HFFc6 (cell line): Measurements from ENCODE around the gene MRS2. TPM values are rescaled to one million over a fixed set of nuclear protein-coding genes. Genes with fewer than 3 reads are reported as not detected.
"Not testable (repeated sequence)": the region's sequence is repeated elsewhere in the genome, so short reads cannot be mapped to it uniquely, and the experiment has no call there.

ENCODE experiments used
- DNase-seq: peaks from one replicate; pipeline ENCODE4 v3.0.0-alpha.2; 2018
- H3K27ac Mint-ChIP-seq: 2 replicates; pipeline ENCODE4 v1.8.0; 2020; ENCODE audit warnings: mild to moderate bottlenecking, mixed read lengths
- H3K27me3 Mint-ChIP-seq: 2 replicates; pipeline ENCODE4 v1.8.0; 2021; ENCODE audit warnings: mild to moderate bottlenecking, moderate library complexity, mixed read lengths; ENCODE audit not compliant: insufficient read depth
- H3K36me3 Mint-ChIP-seq: 2 replicates; pipeline ENCODE4 v1.8.0; 2021; ENCODE audit warnings: low read depth, mixed read lengths
- H3K4me1 Mint-ChIP-seq: 2 replicates; pipeline ENCODE4 v1.8.0; 2020; ENCODE audit warnings: low read depth, mixed read lengths
- H3K4me3 Mint-ChIP-seq: 2 replicates; pipeline ENCODE4 v1.8.0; 2020; ENCODE audit warnings: mild to moderate bottlenecking, moderate library complexity, mixed read lengths
- H3K9me3 Mint-ChIP-seq: 2 replicates; pipeline ENCODE4 v1.8.0; 2020; ENCODE audit warnings: mild to moderate bottlenecking, mixed read lengths
- CTCF ChIP-seq: fragments of 200-600 bp; sonication (generic); IDR thresholded peaks from 2 replicates; pipeline ENCODE4 v1.5.0; 2021; ENCODE audit warnings: antibody characterized with exemption, mild to moderate bottlenecking
- total RNA-seq, 6 experiments: library from RNA; stranded (reverse); fragmentation: NEBNext Ultra II Directional; extraction: Animal tissue kit (Norgen Biotek cat#: 25700); gene quantifications; 2 replicates in 1 of 6; 3 replicates in 5 of 6; pipeline ENCODE4 v1.2.3, GENCODE V29; 2021

The MRS2 gene
- total RNA-seq, 6 experiments from 2014 or later: 14.7 to 21.1 (median 16.9) TPM

- Mint-ChIP-seq H3K4me1 (peaks cover 15% of the 10 kb centered on the region), H3K9me3 (no peaks in the 10 kb centered on the region), H3K36me3 (peaks cover 6% of the 10 kb centered on the region; the same call in 1 of the 2 replicates), H3K4me3 (no peak overlapping the region), H3K27me3 (no peaks in the 10 kb centered on the region), H3K27ac (no peak overlapping the region)
- no peak for TF ChIP-seq CTCF
- DNase-seq: no peak
Measured at GRCh38 chr6:24408719-24409410, 6.1 kb downstream of the MRS2 start.

GRCh38 chr6:24410622-24411021 is 7.9 kb downstream of the MRS2 start:
- Mint-ChIP-seq H3K27me3 (no peaks in the 10 kb centered on the region), H3K4me1 (no peaks in the 10 kb centered on the region), H3K4me3 (no peak overlapping the region), H3K36me3 (peaks cover 6% of the 10 kb centered on the region; the same call in 1 of the 2 replicates), H3K9me3 (no peaks in the 10 kb centered on the region), H3K27ac (no peak overlapping the region)
- no peak for TF ChIP-seq CTCF
- DNase-seq: no peak

- no peak overlapping the region for H3K27ac Mint-ChIP-seq
- peaks cover 6% of the 10 kb centered on the region; the same call in 1 of the 2 replicates for H3K36me3 Mint-ChIP-seq
- DNase-seq: no peak
- no peaks in the 10 kb centered on the region for H3K9me3 Mint-ChIP-seq
- H3K4me1 Mint-ChIP-seq: no peaks in the 10 kb centered on the region
- TF ChIP-seq CTCF: no peak
- no peaks in the 10 kb centered on the region for H3K27me3 Mint-ChIP-seq
- H3K4me3 Mint-ChIP-seq: no peak overlapping the region
Measured at GRCh38 chr6:24412294-24412693, 9.6 kb downstream of the MRS2 start.

GRCh38 chr6:24414531-24414930 is 11.8 kb downstream of the MRS2 start:
- H3K36me3 Mint-ChIP-seq: peaks cover 11% of the 10 kb centered on the region
- not testable (repeated sequence) for H3K4me1 Mint-ChIP-seq, H3K27ac Mint-ChIP-seq, H3K27me3 Mint-ChIP-seq, H3K4me3 Mint-ChIP-seq, H3K9me3 Mint-ChIP-seq, DNase-seq

- no peak for TF ChIP-seq CTCF
- no peaks in the 10 kb centered on the region for H3K9me3 Mint-ChIP-seq
- H3K4me1 Mint-ChIP-seq: no peaks in the 10 kb centered on the region
- H3K27me3 Mint-ChIP-seq: no peaks in the 10 kb centered on the region; the same call in 1 of the 2 replicates
- no peak for DNase-seq
- no peak overlapping the region for H3K4me3 Mint-ChIP-seq
- no peak overlapping the region for H3K27ac Mint-ChIP-seq
- H3K36me3 Mint-ChIP-seq: peaks cover 21% of the 10 kb centered on the region
Measured at GRCh38 chr6:24415753-24416152, 13.0 kb downstream of the MRS2 start.

- DNase-seq: no peak
- Mint-ChIP-seq H3K9me3 (no peaks in the 10 kb centered on the region), H3K4me1 (no peaks in the 10 kb centered on the region; the same call in 1 of the 2 replicates), H3K36me3 (peaks cover 22% of the 10 kb centered on the region), H3K4me3 (no peak overlapping the region), H3K27ac (no peak overlapping the region), H3K27me3 (no peaks in the 10 kb centered on the region; the same call in 1 of the 2 replicates)
- TF ChIP-seq CTCF: no peak
Measured at GRCh38 chr6:24419526-24419925, 16.8 kb downstream of the MRS2 start.
